GM13977 (cell line): ENCODE results near the gene CDADC1.
A peak's percentile ranks its signal among the peaks of the same experiment; 100 is the strongest.

Source experiments
- DNase-seq: peaks from one replicate; pipeline ENCODE4 v3.0.0; 2012; ENCODE audit warnings: low spot score
- CTCF ChIP-seq: IDR thresholded peaks from 2 replicates; pipeline ENCODE4 v1.5.1; 2012; ENCODE audit warnings: mild to moderate bottlenecking, control low read depth; ENCODE audit not compliant: insufficient read depth; ENCODE audit errors: extremely low read depth, missing control alignments
- in situ Hi-C: fragments of 300-500 bp; cut with MboI; formaldehyde crosslinking; loops from one replicate; pipeline ENCODE4 v1.12.0; 2022; ENCODE audit warnings: low sequenced_read_pairs, low pct_unique_long_range_greater_than_20kb, mixed read lengths, inconsistent platforms; ENCODE audit not compliant: unreplicated experiment

The CDADC1 gene

GRCh38 chr13:49235856-49236431 is 11.8 kb upstream of the CDADC1 start:
- in situ Hi-C loops, result no loop called here
- no peak for DNase-seq
- no peak for TF ChIP-seq CTCF

- no peak for TF ChIP-seq CTCF
- in situ Hi-C loops, result no loop called here
- DNase-seq, result no peak
Observed at GRCh38 chr13:49238621-49239020, 9.1 kb upstream of the CDADC1 start.

DNA sequence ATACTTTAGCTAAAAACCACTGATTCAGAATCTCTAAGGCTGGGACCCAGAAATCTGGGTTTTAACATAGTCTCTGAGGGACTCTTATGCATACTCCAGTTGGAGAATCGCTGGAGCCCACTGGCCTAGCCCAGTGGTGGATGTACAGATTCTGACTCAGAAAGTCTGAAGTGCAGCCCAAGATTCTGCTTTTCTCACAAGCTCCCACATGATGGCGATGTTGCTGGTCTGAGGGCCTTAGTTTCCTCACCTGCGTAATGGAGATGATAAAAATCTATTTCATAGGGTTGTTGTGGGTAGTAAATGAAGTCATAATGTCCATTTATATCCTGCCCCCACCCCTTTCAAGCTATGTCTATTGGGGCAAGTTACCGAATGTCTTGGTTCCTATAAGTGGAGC is 7.7 kb upstream of the CDADC1 start:
- DNase-seq, result no peak
- peak; percentile 78 for TF ChIP-seq CTCF

DNA sequence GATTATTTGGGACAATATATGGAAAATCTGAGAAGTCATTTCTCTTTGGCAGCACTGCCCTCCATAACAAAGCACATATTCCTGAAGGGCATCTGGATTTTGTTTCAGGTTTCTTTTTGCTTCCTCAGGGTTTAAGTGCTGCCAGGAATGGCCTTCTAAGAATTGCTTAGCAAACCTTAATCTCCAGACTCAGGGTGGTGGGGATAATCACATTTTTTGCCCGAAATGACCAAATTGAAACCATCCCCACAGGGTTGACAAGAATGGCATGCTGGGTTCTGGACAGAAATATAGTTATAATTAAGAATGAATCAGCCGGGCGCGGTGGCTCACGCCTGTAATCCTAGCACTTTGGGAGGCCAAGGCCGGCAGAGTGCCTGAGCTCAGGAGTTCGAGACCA is 6.4 kb upstream of the CDADC1 start:
- DNase-seq, result no peak
- no peak for TF ChIP-seq CTCF
- in situ Hi-C loops, result no loop called here

More for the DNA sequence above, 7.7 kb upstream of the CDADC1 start:
- in situ Hi-C loops, result no loop called here

GRCh38 chr13:49245101-49245500 is 2.6 kb upstream of the CDADC1 start:
- no peak for TF ChIP-seq CTCF
- no peak for DNase-seq
- in situ Hi-C loops, result no loop called here

DNA sequence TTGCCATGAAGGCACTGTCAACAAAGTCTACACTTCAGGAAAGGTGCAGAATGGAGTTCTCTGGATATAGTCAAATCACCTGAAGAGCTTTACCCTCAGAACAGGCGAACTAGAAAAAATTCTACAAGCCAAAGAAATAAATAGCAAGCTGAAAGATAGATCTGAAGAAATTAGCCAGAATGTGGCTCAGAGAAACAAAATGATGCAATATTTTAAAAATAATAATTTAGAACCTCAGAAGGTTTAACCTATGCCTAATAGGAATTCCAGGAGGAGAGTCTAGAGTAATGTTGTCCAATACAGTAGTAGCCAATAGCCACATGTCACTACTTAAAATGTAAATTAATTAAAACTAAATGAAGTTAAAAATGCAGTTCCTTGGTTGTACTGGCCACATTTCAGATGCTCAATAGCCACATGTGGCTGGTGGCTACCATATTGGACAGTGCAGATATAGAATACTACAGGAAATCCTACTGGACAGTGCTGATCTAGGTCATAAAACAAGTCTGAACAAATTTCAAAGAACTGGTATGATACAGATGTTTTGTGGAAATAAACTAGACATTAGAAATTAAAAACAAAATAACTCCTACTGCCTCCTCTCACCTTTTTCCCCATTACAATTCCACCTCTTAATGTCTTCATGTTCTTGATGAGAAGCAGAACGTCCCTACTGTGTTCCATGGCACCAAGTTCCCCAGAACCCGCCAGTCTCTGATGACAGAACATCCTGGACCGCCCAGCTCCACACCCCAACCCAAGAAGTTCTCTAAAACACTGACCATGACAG is 679 bp upstream of the CDADC1 start:
- no peak for TF ChIP-seq CTCF
- no peak for DNase-seq
- in situ Hi-C loops, result no loop called here
